ENCODE results near the gene ZNF358.
"Not testable (repeated sequence)": the region's sequence is repeated elsewhere in the genome, so short reads cannot be mapped to it uniquely, and the experiment has no call there.

The ZNF358 gene

GRCh38 chr19:7521551-7522071 lies 5.7 kb downstream of the ZNF358 start:
- DNase-seq, result no peak

DNA sequence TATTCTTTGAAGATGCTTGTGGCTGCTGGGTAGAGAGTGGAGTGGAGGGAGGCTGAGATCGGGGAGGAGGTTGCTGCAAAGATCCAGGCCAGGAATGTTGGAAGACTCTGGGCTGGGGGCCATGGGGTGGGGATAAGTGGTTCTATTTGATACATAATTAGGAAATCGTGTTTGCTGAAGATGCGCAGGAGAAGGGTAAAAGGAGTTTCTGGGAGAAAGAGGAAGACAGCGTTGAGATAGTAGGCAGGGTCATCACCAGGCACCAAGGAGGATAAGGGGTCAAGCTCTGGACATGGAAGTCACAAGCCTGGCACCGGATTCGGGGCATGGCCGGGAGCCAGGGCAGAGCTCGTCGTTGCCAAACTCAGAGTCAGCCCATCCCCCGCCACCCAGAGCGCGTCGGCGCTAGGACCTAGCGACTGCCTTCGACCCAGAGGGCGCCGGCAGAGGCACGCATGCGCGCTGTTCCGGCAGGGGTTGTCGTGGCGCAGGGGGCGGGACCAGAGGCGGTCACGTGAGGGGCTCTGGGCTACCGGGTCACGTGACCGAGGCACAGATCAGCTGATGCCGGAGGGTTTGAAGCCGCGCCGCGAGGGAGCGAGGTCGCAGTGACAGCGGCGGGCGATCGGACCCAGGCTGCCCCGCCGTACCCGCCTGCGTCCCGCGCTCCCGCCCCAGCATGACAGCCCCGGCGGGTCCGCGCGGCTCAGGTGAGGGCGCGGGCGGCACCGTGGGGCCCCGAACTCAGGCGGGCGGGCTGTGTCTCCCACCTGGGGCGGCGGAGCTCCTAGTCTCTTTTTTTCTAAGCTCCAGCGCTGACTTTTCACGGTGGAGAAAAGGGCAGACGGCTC lies 6.4 kb downstream of the ZNF358 start, which contains the start of gene MCOLN1:
TSS of gene MCOLN1 (plus strand) at position 553 of the 851 bp plus-strand sequence. CDS start at position 680, 127 bp downstream.
- peak; percentile 97 for DNase-seq

DNA sequence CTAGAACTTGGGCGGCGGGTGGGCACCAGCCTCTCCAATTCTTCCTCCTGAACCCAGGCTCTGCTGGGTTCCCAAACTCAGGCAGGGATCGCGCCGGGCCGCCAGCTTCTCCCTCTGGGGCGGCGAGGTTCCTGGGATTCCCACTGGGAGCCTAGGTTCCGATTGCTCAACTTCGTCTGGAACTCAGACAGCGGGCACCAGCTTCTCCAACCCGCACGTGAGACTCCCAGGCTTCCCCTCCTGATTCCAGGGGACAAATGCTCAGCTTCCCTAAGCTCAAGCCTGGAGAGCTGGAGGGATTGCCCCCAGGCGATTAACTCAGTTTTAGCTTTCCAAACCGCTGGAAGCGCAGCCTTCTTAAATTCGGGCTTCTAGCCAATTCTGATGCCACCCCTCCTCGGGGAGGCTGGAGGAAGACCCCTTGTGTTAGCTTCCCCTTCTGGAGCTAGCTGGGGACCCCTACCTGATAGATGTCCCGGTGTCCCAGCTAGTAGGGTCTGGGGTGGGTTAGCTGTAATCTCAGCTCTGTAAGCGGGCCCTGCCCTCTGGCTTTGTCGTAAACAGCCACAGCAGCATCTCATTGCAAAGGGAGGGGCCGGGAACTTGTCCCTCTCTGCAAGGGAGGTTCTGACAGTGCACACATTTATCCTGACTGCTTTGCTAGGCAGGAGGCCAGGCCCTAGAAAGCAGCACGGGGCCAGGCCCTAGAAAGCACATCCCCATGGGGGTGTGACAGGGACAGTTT lies 7.2 kb downstream of the ZNF358 start:
- DNase-seq, result no peak

DNA sequence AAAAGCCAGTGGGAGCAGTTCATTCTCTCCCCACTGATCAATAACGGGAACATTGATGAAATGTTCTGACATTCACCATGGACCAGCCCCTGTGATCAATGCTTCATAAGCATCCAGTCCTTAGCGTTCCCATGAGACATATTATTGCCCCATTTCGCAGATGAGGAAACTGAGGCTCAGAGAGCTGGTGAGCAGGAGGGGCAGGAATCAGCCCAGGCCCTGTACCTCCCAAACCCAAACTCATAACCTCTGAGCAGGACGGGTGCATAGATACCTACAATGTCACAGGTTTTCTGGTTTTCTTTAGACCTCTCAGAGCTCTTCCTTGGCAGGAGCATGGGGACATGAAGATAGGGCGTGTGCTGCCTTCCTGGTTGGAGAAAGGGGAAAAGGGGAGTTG lies 8.6 kb downstream of the ZNF358 start:
- no peak for DNase-seq

GRCh38 chr19:7524992-7525739 lies 9.3 kb downstream of the ZNF358 start:
- DNase-seq, result no peak

GRCh38 chr19:7526059-7526929 lies 10.4 kb downstream of the ZNF358 start:
- no peak for DNase-seq

DNA sequence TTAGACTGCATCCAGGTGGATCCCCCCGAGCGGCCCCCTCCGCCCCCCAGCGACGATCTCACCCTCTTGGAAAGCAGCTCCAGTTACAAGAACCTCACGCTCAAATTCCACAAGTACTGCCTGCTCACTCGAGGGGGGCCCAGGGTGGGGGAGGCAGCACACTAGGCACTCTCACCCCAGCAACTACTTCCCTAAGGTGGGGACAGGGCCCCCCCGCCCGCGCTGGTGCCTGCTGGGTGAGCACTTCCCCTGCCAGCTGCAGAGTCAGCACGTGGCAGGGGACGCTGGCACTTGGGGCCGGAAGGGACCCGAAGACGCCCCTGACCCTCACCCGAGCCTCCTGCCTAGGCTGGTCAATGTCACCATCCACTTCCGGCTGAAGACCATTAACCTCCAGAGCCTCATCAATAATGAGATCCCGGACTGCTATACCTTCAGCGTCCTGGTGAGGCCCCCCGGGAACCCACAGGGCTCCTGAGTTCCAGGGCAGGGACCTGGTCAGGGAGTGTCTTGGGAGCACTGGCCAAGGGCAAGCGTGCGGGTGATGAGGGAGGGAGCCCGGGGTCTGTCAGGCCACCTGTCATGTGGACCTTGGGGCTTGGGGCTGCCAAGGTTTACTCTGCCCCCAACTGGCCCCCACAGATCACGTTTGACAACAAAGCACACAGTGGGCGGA lies 11.8 kb downstream of the ZNF358 start:
- no peak for DNase-seq

GRCh38 chr19:7528192-7528519 lies 12.3 kb downstream of the ZNF358 start:
- no peak for DNase-seq

- no peak for DNase-seq
Measured at GRCh38 chr19:7528522-7529245, 12.8 kb downstream of the ZNF358 start.

- DNase-seq, result no peak
Measured at GRCh38 chr19:7529246-7529600, 13.3 kb downstream of the ZNF358 start.

GRCh38 chr19:7529610-7530490 lies 13.9 kb downstream of the ZNF358 start:
- no peak for DNase-seq

GRCh38 chr19:7533281-7533885 lies 17.5 kb downstream of the ZNF358 start:
- no peak for DNase-seq

GRCh38 chr19:7533925-7534480 lies 18.1 kb downstream of the ZNF358 start:
- DNase-seq, result peak; percentile 52

- DNase-seq, result peak; percentile 84
Measured at GRCh38 chr19:7534531-7535046, 18.7 kb downstream of the ZNF358 start.

GRCh38 chr19:7535047-7535997 lies 19.4 kb downstream of the ZNF358 start, which contains the start of gene PNPLA6:
TSS of gene PNPLA6 (plus strand) at chr19:7535717. CDS start at chr19:7535789, 72 bp downstream.
- peak; percentile 86 for DNase-seq

DNA sequence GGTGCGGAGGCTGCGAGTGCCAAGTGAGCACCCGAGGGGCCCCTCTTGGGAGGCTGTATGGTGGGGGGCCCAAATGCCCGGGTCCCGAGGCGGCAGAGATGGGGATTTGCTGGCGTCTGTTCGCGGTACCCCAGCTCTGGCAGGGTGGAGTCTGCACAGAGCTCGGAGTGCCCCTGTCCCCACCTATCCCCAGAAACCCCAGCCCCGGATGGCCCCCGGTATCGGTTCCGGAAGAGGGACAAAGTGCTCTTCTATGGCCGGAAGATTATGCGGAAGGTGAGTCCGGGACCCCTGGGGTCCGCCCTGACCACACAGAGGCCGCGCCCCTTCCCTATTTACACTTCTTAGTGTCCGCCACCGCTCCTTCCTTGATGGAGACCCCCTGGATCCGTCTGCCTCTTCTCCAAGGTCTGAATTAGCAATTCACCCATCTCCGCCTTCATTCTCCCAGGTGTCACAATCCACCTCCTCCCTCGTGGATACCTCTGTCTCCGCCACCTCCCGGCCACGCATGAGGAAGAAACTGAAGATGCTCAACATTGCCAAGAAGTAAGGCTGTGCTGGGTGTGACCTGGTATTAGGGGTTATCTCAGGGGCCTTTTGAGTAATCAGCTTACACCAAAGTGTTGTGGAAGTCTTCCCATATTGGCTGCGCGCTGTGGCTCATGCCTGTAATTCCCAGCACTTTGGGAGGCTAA lies 20.2 kb downstream of the ZNF358 start:
- DNase-seq, result no peak

- not testable (repeated sequence) for DNase-seq
Measured at GRCh38 chr19:7538990-7539389, 23.1 kb downstream of the ZNF358 start.
